ENCODE data around the gene PRKAG2.

Gene PRKAG2

DNA sequence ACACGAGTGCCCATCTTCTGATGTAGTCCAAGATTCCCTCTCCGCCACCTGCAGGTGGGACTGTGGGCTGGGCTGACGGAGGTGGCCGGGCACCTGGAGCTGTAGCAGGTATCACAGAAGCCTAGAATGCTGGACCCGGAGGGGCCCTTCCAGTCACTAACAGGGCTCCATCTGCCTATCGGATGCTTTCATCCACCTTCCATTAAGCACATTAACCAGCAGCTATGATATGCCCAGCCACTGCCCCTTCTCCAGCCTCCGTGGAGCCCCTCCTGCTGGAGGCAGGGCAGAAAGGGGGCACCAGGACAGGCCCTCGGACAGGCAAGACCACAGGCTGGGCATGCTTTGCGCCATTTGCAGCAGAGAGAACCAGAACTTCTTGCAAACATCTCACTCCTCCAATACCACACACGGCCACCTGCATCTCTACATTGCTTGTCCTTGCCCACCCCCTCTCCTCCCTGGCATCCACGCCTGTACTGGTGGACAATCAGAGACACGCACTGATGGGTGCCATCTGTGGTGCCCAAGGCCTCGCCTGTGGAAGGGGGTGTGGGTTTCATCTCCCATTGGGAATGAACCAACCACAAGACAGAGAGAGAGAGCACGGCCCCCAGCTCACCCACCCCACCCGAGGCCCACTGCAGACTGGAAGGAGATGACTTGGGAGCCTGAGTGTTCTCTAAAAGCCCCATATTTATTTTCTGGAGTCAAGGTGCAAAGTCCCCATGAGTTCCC lies 16.8 kb downstream of the PRKAG2 start:
- H3K27me3 ChIP-seq (ENCODE audit: control insufficient read depth, low read length) = no peaks in the 10 kb centered on the region; the same call in 1 of the 2 replicates
- no peak overlapping the region for H3K4me2 ChIP-seq (ENCODE audit: low read length)
- H3F3A ChIP-seq (ENCODE audit: control insufficient read depth, insufficient read depth) = no peaks in the 10 kb centered on the region
- no peaks in the 10 kb centered on the region for H3K9me3 ChIP-seq (ENCODE audit: control insufficient read depth, insufficient read depth, low read length)
- no peak overlapping the region for H3K4me3 ChIP-seq (ENCODE audit: low read length)
- no peaks in the 10 kb centered on the region for H3K36me3 ChIP-seq (ENCODE audit: control insufficient read depth, low read length)
- no peaks in the 10 kb centered on the region for H3K9me2 ChIP-seq (replicated peaks; ENCODE audit: control insufficient read depth, low read length)
- TF ChIP-seq, protein P1, sequence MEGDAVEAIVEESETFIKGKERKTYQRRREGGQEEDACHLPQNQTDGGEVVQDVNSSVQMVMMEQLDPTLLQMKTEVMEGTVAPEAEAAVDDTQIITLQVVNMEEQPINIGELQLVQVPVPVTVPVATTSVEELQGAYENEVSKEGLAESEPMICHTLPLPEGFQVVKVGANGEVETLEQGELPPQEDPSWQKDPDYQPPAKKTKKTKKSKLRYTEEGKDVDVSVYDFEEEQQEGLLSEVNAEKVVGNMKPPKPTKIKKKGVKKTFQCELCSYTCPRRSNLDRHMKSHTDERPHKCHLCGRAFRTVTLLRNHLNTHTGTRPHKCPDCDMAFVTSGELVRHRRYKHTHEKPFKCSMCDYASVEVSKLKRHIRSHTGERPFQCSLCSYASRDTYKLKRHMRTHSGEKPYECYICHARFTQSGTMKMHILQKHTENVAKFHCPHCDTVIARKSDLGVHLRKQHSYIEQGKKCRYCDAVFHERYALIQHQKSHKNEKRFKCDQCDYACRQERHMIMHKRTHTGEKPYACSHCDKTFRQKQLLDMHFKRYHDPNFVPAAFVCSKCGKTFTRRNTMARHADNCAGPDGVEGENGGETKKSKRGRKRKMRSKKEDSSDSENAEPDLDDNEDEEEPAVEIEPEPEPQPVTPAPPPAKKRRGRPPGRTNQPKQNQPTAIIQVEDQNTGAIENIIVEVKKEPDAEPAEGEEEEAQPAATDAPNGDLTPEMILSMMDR (IDR thresholded peaks at IDR 0.05; ENCODE audit: low read depth, low read length, poor library complexity, severe bottlenecking) = no peak
- TF ChIP-seq EZH2phosphoT487 (IDR thresholded peaks at IDR 0.05; ENCODE audit: borderline replicate concordance, low read length) = no peak
- H4K20me1 ChIP-seq (ENCODE audit: control insufficient read depth, insufficient read depth, low read depth, low read length) = no peaks in the 10 kb centered on the region
- H3K79me2 ChIP-seq (ENCODE audit: control insufficient read depth, low read length) = no peaks in the 10 kb centered on the region
- no peaks in the 10 kb centered on the region for H3K4me1 ChIP-seq (ENCODE audit: control insufficient read depth, low read length)
- no peak overlapping the region for H3K27ac ChIP-seq (ENCODE audit: low read depth, low read length)

DNA sequence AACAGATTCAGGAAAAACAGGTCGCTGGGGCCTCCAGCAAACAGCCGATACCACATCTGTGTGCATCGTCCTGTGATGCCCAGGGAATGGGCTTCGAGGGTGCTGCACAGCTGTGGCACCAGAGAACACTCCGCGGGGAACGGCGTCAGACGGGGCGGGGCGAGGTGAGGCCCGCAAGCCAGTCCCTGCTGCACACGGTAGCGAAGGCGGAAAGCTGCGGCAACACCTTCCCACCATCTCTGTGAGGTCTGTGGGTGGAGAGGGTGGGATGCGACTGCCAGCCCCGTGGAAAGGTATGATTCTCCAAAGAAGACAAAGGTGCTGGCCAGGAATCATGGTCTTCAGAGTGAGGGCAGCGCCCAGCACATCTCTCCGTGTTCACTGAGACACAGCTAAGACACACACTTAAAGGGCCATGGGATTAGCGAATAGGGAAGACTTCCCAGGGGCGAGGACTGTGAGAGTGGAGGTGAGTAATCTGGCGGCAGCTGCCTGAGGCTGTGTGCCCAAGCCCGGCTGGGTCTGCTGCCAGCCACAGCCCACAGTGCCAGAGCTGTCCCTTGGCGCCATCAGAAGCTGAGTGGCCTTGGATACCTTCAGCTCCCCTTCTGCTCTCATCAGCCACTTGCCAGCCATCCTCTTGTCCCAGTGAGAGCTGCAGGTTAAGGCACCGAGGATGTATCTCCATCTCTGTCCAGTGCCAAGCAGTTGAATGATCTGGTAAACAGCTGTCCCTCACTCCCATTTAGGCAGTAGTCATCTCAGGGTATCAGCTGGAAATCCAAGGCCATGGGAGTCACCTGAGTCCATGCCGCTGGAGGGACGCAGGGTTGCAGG lies 17.6 kb downstream of the PRKAG2 start:
- Histone ChIP-seq H3K79me2 (ENCODE audit: control insufficient read depth, low read length) (no peaks in the 10 kb centered on the region), H3K9me3 (ENCODE audit: control insufficient read depth, insufficient read depth, low read length) (no peaks in the 10 kb centered on the region), H3K9me2 (replicated peaks; ENCODE audit: control insufficient read depth, low read length) (no peaks in the 10 kb centered on the region), H3K27me3 (ENCODE audit: control insufficient read depth, low read length) (no peaks in the 10 kb centered on the region; the same call in 1 of the 2 replicates), H3K4me1 (ENCODE audit: control insufficient read depth, low read length) (no peaks in the 10 kb centered on the region), H3K27ac (ENCODE audit: low read depth, low read length) (no peak overlapping the region), H3F3A (ENCODE audit: control insufficient read depth, insufficient read depth) (no peaks in the 10 kb centered on the region), H3K4me3 (ENCODE audit: low read length) (no peak overlapping the region), H4K20me1 (ENCODE audit: control insufficient read depth, insufficient read depth, low read depth, low read length) (no peaks in the 10 kb centered on the region), H3K4me2 (ENCODE audit: low read length) (no peak overlapping the region), H3K36me3 (ENCODE audit: control insufficient read depth, low read length) (no peaks in the 10 kb centered on the region)
- no peak for TF ChIP-seq EZH2phosphoT487 (IDR thresholded peaks at IDR 0.05; ENCODE audit: borderline replicate concordance, low read length)
- TF ChIP-seq, protein P1 (IDR thresholded peaks at IDR 0.05; ENCODE audit: low read depth, low read length, poor library complexity, severe bottlenecking) = no peak

DNA sequence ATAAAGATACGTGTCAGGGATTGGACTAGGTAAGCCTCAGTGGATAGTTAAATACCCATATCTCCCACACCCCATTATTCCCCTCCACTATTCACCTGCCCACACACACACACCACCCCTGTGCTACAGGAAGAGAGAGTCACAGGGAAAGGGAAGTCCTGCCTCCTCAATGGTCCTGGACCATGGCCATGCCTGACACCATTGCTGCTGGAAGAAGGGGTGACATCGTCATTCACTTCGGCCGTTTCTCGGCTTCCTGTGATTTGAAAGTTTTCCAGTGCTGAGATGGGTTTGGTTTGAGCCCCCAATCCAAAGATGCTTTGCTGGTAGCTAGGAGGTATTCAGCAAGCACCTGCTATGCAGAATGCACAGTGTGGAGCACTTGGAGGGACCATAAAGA lies 18.5 kb downstream of the PRKAG2 start:
- H3K4me3 ChIP-seq (ENCODE audit: low read length) = no peak overlapping the region
- TF ChIP-seq, protein P1 (IDR thresholded peaks at IDR 0.05; ENCODE audit: low read depth, low read length, poor library complexity, severe bottlenecking) = no peak
- TF ChIP-seq EZH2phosphoT487 (IDR thresholded peaks at IDR 0.05; ENCODE audit: borderline replicate concordance, low read length) = no peak
- H3K27ac ChIP-seq (ENCODE audit: low read depth, low read length) = no peak overlapping the region
- no peaks in the 10 kb centered on the region for H3K9me3 ChIP-seq (ENCODE audit: control insufficient read depth, insufficient read depth, low read length)
- no peaks in the 10 kb centered on the region for H3K9me2 ChIP-seq (replicated peaks; ENCODE audit: control insufficient read depth, low read length)
- H3K4me2 ChIP-seq (ENCODE audit: low read length) = no peak overlapping the region
- H3F3A ChIP-seq (ENCODE audit: control insufficient read depth, insufficient read depth) = no peaks in the 10 kb centered on the region
- H4K20me1 ChIP-seq (ENCODE audit: control insufficient read depth, insufficient read depth, low read depth, low read length) = no peaks in the 10 kb centered on the region
- no peaks in the 10 kb centered on the region for H3K79me2 ChIP-seq (ENCODE audit: control insufficient read depth, low read length)
- no peaks in the 10 kb centered on the region for H3K36me3 ChIP-seq (ENCODE audit: control insufficient read depth, low read length)
- no peaks in the 10 kb centered on the region; the same call in 1 of the 2 replicates for H3K27me3 ChIP-seq (ENCODE audit: control insufficient read depth, low read length)
- H3K4me1 ChIP-seq (ENCODE audit: control insufficient read depth, low read length) = no peaks in the 10 kb centered on the region

Data from DOHH2 (cell line).